Hematopoietic multipotent progenitor cell treated with erythropoietin and hydrocortisone succinate and interleukin-3 and kit ligand, for 17 days (in vitro differentiated cells): ENCODE measurements around the gene POLE4.

Experiments
- DNase-seq: peaks from one replicate; pipeline ENCODE4 v3.0.0-alpha.2; 2015; ENCODE audit warnings: low spot score

Gene POLE4

DNA sequence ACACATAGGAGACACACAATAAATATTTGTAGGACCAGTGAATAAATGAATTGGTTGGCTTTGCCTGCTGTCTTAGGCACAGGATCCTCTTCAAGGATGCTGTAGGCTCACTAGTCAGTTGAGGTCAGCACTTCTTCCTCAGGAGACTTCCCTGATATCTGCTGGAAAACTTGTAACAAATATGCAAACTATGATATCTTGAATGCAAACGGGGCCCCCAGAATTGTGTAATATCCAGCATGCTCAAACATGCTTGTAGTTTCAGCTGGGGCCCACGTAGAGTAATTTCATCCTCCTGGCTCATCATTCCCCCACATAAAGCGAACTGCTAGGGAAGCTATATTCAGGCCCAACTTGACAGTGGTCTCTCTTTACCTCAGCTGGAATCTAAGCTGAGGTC, 43.6 kb downstream of the POLE4 start:
- DNase-seq = no peak

DNA sequence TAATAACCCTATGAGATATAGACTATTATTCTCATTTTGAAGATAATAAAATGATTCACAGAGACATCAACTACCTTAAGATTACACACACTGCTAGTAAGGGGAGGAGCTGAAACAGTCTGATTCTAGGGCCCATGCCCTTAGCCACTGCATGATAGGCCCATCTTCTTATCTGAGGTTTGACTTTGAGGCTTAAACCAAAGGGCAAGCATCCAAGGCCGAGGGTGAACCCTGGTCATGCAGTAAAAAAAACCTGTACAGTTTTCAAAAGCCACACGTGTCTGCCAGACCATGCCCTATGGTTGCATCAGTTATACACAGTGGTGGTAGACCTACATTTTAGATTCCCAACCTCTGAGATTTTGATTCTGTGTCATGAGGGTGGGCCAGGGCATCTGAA, 44.8 kb downstream of the POLE4 start:
- no peak for DNase-seq

DNA sequence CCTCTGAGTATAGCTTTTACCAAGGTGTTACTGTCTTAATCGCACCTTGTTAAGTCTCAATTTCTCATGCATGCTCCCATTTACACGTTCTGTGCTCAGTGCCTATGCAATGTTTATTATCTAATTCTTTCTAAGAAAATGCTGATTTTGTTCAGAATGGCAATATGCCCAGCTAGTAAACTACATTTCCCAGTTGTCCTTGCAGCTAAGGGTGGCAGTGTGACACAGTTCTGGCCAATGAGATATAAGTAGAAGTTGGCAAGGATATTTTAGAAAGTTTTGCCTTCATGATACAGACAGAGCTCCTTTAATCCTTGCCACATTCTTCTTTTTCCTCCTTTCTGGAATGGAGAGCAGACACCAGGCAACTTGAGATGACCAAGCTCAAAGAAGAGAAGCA, 45.3 kb downstream of the POLE4 start:
- DNase-seq = no peak

DNA sequence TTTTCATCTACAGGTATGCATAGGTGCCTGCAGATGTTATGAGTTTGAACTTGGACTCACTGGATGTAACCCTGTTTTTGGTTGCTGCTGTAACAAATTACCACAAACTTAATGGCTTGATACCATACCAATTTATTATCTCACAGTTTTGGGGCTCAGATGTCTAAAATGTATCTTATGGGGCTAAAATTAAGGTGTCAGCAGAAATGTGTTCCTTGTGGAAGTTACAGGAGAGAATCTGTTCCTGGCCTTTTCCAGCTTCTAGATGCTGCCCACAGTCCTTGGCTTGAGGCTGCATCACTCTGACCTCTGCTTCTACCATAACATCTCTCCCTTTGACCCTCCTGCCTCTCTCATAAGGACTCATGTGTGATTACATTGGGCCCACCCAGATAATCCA, 47.6 kb downstream of the POLE4 start:
- DNase-seq = no peak

DNA sequence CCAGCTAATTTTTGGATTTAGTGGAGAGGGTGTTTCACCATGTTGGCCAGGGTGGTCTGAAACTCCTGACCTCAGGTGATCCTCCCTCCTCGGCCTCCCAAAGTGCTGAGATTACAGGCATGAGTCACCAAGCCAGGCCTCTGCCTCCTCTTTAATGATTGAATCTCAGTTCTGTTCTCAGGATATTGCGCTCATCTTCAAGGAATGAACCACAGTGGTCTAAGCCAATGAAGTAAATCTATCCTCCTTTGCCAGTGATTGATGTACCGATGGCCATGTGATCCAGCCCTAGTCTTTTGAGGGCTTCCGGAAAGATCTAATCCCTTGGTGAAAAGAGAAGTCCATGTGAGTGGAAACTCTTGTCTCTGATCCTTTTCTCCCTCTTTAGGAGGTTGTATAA, 48.6 kb downstream of the POLE4 start:
- no peak for DNase-seq

DNA sequence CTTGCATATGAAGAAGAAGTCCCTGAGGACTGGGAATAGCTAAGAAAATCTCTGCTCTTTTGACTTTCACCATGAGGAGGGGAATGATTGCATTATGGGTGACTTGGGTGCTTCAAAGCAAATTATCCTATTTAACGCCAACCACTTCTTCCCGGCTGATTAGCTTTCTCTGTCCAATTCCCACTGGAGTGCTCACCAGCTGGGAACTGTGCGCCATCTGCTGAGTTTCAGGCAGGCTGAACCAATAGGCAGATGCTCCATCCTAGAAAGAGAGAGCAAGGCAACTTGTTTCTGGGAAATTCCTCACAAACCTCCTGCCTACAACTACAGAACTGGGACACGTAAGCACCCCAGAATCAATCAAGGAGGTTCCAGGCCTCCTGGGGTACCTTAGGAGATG, 49.4 kb downstream of the POLE4 start:
- no peak for DNase-seq

DNA sequence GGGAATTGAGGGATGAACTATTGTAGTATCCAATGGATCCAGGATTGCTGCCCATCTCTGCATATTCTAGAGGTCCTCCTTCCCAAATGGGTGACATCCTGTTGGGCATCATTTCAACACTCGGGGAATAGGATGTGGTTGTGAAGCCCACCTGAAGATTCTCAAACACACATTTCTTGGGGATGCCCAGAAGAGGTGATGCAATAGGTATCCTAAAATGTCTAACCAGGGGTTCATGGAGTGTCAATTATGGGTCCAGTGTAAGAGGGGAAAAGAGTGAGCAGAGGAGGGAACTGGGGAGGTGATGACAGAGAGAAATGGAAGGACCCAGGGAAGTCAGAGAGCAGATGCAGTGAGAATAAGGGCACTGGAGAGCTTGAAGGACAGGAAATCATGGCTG, 52.1 kb downstream of the POLE4 start:
- DNase-seq = no peak

DNA sequence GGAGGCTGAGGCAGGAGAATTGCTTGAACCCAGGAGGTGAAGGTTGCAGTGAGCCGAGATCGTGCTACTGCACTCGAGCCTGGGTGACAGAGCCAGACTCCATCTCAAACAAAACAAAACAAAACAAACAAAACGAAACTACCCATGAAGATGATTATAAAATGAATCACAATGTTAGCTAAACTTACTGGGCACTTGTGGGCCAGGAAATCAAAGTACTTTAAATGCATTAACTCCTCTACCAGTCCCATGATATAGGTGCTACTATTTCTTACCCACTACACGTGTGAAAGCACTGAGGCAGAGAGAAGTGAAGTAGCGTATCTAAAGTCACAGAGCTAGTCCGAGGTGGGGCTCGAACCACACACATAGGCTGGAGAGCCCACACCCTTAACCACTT, 53.6 kb downstream of the POLE4 start:
- DNase-seq = no peak

DNA sequence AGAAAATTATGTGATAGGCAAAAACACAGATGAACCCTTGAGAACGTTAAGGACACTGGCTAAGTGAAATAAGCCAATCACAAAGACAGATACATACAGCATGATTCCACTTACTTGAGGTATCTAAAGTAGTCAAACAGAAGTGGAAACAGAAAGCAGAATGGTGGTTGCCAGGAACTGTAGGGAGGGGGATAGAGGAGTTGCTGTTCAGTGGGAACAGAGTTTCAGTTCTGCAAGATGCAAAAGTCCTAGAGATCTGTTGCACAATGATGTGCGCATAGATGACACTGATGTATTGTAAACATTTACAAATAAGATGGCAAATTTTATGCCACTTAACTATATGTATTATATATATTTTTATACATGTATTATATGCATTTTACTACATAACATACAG, 59.7 kb downstream of the POLE4 start:
- DNase-seq = no peak
